Stimulated activated CD4-positive, alpha-beta T cell treated with anti-CD3 and anti-CD28 coated beads, Interleukin-15, amount 100 ng/mL, for 24 hours (primary cell): ENCODE data around the gene SYNE3.
A peak's percentile ranks its signal among the peaks of the same experiment; 100 is the strongest.

ENCODE experiments used
- DNase-seq: peaks from one replicate; pipeline ENCODE4 v3.0.0-alpha.2; 2020

Gene SYNE3, protein sequence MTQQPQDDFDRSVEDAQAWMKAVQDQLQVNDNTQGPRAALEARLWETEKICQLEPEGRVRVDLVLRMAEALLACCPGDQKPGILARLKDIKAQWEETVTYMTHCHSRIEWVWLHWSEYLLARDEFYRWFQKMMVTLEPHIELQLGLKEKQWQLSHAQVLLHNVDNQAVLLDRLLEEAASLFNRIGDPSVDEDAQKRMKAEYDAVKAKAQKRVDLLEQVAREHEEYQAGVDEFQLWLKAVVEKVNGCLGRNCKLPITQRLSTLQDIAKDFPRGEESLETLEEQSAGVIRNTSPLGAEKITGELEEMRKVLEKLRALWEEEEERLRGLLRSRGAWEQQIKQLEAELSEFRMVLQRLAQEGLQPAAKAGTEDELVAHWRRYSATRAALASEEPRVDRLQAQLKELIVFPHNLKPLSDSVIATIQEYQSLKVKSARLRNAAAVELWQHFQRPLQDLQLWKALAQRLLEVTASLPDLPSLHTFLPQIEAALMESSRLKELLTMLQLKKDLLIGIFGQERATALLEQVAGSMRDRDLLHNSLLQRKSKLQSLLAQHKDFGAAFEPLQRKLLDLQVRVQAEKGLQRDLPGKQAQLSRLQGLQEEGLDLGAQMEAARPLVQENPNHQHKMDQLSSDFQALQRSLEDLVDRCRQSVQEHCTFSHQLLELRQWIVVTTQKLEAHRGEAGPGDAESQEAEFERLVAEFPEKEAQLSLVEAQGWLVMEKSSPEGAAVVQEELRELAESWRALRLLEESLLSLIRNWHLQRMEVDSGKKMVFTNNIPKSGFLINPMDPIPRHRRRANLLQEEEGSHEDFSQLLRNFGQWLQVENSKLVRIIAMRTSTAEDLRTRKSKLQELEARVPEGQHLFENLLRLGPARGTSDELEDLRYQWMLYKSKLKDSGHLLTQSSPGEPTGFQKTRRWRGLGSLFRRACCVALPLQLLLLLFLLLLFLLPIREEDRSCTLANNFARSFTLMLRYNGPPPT

DNA sequence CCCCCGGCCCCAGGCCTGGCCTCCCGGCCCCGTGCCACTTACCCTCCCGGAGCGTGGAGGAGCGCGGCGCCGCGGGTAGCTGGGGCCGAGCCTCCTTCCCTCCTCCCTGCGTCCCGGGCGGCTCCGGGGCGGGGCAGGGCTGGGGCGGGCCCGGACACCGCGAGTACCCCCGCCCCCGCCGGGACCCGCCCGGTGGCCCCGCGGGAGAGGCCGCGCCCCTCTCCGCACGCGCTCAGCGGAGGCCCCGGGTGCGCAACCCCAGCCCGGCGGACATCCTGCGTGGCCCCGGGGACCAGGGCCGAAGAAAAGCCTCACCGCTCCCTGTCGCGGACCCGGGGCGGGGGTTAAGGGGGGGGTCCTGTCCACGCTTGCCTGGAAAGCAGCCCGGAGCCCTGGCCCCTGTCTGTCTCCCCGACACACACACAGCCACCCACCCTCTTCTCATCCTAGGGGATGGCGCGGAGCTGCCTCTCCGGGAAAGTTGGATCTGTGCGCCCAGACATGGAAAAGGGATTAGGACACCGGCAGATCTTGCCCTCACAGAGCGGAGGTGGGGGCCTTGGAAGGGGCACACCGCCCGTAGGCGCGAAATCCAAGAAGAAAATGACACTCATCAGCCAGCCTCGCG lies at the start of gene SYNE3:
SYNE3 (minus strand) TSS at position 97 of the 628 bp plus-strand sequence. CDS start 40,829 bp downstream, outside the sequence.
- peak; percentile 75 for DNase-seq

GRCh38 chr14:95564060-95564459 lies 47.6 kb upstream of the SYNE3 start:
- no peak for DNase-seq

GRCh38 chr14:95562892-95563685 lies 46.6 kb upstream of the SYNE3 start:
- no peak for DNase-seq

DNA sequence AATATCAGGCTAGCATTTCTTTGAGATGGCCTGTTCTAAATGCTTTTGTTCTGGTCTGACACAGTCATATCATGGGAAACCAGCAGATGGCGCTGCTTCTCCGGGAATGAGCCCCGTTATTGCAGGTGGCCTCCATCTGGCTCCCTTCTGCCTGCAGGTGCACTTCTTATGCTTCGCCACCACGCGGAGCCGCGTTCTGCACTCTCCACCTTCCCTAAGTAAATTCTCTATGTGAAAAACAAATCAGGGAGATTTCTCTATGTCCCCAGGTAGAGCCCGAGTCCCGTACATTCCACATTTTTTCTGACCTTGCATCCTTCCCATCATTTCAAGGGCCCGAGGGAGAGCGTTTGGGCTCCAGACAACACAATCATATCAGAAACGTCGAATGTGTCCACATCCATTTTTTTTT lies 44.6 kb upstream of the SYNE3 start:
- DNase-seq = peak; percentile 92

GRCh38 chr14:95559203-95559602 lies 42.8 kb upstream of the SYNE3 start:
- no peak for DNase-seq

GRCh38 chr14:95557832-95558231 lies 41.4 kb upstream of the SYNE3 start:
- DNase-seq = no peak

- no peak for DNase-seq
These were observed 40.8 kb upstream of the SYNE3 start for GRCh38 chr14:95557291-95557690.

DNA sequence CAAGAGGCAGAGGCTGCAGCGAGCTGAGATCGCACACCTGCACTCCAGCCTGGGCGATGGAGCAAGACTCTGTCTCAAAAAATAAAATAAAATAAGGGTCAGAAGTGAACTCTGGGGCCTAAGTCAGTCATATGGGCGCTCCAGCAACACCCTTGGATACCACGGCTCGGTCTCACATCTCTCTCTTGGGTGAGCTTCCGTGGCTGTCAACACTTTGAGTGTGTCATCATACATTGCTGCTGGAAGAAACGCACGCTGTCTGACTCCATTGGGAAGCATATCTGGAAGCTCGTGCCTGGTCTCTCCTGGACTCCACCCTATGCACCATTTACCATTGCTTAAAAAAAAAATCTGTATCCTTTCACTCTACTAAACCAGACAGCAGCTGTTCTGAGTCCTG lies 38.6 kb upstream of the SYNE3 start:
- DNase-seq = no peak

DNA sequence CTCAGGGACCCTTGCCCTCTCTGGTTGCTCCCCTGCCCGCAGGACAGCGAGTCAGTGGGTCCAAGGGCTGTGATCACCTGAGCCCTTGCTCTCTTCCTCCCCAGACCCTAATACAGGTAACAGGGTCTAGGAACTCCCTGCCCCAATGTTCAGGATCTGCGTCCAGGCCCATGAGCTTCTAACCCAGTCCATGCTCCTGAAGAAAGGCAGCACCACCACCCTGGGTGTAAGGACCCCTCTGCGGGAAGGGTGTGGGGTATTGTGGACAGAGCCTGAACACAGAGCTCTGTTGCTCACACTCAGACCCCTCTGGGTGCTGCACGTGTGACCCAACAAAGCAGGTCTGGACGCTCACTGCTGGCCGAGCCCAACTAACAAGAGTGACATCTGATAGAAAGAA lies 36.7 kb upstream of the SYNE3 start:
- no peak for DNase-seq

DNA sequence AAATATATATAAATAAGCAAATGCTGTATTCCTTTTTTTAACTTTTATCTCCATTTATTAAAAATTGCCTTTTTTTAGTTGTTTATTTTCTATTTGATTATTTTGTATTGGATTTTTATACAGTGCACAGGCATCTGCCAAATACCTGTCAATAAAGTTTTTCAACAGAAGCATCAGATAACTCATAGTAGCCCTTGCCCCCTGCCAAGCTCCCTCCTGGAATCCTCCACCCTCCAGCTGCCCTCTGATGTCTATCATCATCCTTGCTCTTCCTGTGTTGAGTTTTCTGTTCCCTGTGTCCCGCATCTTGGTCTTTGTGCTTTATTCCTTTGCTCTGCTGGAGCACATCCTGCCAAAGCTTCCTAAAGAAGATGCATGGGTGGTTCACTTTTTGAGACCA lies 35.0 kb upstream of the SYNE3 start:
- no peak for DNase-seq

GRCh38 chr14:95549656-95550585 lies 33.5 kb upstream of the SYNE3 start:
- DNase-seq = no peak

GRCh38 chr14:95548328-95548929 lies 32.0 kb upstream of the SYNE3 start:
- DNase-seq = no peak

DNA sequence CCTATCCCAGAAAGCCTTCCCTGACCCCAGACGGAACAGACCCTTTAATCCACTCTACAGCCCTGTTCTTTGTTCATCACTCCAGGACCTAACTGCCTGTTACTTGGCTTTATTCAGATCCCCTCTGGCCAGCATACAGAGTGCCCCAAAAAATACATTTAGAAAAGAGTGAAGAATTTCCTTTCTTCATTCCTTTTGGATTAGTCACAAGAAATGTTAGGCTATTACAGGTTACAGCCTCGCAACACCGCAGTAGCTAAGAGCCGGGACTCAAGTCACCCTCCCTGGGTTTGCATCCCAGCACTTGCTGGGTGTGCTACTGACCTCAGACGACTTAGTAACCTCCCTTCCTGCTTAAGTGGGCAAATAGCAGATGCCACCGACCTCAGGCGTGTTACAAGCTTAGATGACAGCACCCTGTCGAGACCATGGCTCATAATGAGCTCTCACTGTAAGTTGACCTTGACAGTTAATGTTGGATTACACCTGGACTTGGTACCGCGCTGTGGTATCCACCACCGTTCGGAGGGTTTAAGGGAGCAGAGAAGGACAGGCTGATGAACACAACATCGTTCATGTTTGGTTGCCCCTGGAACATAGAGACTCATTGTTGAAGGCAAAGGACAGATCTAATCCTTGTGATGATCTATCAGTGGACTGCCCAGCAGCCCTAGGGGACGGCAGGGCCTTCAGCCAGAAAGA lies 31.3 kb upstream of the SYNE3 start:
- DNase-seq = no peak

- no peak for DNase-seq
These were observed 30.8 kb upstream of the SYNE3 start for GRCh38 chr14:95547272-95547625.

GRCh38 chr14:95545515-95546168 lies 29.2 kb upstream of the SYNE3 start:
- no peak for DNase-seq

DNA sequence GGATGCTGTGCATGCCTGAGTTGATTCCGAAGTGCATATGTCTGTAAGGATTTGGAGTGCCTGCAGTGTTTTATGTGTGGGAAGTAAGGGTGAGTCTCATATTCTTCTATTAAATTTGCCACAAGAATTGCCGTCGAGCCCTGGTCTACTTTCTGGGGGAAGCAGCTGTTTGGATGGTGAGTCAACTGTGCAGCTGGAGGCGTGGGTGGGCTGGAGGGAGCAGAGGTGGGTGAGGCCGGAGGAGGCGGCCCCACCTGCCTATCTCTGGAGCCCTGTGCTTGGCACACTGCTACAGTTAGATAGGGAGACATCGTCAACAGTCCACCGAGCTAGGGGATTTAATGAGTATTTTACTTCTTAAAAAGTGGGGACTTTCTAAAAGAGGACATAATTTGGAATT lies 28.1 kb upstream of the SYNE3 start:
- no peak for DNase-seq

DNA sequence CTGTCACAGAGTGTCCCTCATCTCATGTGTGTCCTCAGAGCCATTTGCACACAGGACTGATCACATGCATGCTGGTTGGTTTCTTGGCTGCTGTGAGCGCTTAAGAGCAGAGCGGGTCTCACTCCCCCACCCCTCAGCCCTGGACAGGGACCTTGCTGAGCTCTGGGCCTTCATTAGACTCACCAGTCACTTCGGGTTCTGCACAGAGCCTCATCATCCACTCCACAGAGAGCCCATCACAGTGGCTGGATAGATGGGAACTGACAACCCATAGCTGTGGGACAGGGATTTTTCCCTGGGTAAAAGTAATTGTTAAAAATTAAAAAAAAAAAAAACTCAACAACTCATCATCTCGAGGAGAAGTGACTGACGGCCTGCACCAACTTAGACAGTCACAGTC lies 26.6 kb upstream of the SYNE3 start:
- no peak for DNase-seq

- DNase-seq = no peak
These were observed 25.8 kb upstream of the SYNE3 start for GRCh38 chr14:95541932-95542930.
